Stimulated activated CD4-positive, alpha-beta T cell treated with anti-CD3 and anti-CD28 coated beads, Interleukin-15, amount 100 ng/mL, for 48 hours (primary cell): ENCODE measurements around the gene MTX3.

Experiments used
- DNase-seq, 2 donors: peaks; one replicate each; pipeline ENCODE4 v3.0.0-alpha.2; 2020; ENCODE audit warnings: low read depth in 2 of 2

Gene MTX3

GRCh38 chr5:79990598-79991507 lies at the start of gene MTX3:
TSS of gene MTX3 (minus strand) at chr5:79991262. CDS start at chr5:79991238, 24 bp downstream.
- DNase-seq: peak; percentile 82 to 87

GRCh38 chr5:80039650-80040049 lies 48.6 kb upstream of the MTX3 start:
- DNase-seq: no peak

GRCh38 chr5:80037366-80037765 lies 46.3 kb upstream of the MTX3 start:
- no peak for DNase-seq

- no peak for DNase-seq
These were observed 45.6 kb upstream of the MTX3 start for GRCh38 chr5:80036615-80037014.

GRCh38 chr5:80035839-80036238 lies 44.8 kb upstream of the MTX3 start:
- no peak for DNase-seq

- no peak for DNase-seq
These were observed 44.1 kb upstream of the MTX3 start, which contains the start of gene THBS4 for GRCh38 chr5:80034962-80035821. TSS of gene THBS4 (plus strand) at chr5:80035348. CDS start at chr5:80035538, 190 bp downstream.

GRCh38 chr5:80034559-80034958 lies 43.5 kb upstream of the MTX3 start:
- no peak for DNase-seq

GRCh38 chr5:80033513-80033912 lies 42.5 kb upstream of the MTX3 start:
- peak in 1 of 2 donors; percentile 7 for DNase-seq

- DNase-seq: no peak
These were observed 40.0 kb upstream of the MTX3 start for GRCh38 chr5:80031109-80031508.

- DNase-seq: no peak
These were observed 35.8 kb upstream of the MTX3 start for GRCh38 chr5:80026841-80027240.

- DNase-seq: no peak
These were observed 34.0 kb upstream of the MTX3 start for GRCh38 chr5:80025069-80025468.

GRCh38 chr5:80010754-80011392 lies 19.8 kb upstream of the MTX3 start:
- no peak for DNase-seq

- DNase-seq: no peak
These were observed 18.1 kb upstream of the MTX3 start for GRCh38 chr5:80008995-80009765.

- DNase-seq: no peak
These were observed 11.6 kb upstream of the MTX3 start for GRCh38 chr5:80002677-80003076.

GRCh38 chr5:79999722-80000121 lies 8.7 kb upstream of the MTX3 start:
- DNase-seq: no peak

GRCh38 chr5:79992891-79993657 lies 2.0 kb upstream of the MTX3 start:
- no peak for DNase-seq

GRCh38 chr5:79990205-79990597 lies 861 bp downstream of the MTX3 start:
- no peak for DNase-seq

GRCh38 chr5:79986260-79986659 lies 4.8 kb downstream of the MTX3 start:
- DNase-seq: no peak

GRCh38 chr5:79985288-79985687 lies 5.8 kb downstream of the MTX3 start:
- no peak for DNase-seq

GRCh38 chr5:79984363-79984762 lies 6.7 kb downstream of the MTX3 start:
- DNase-seq: no peak

- no peak for DNase-seq
These were observed 7.4 kb downstream of the MTX3 start for GRCh38 chr5:79983618-79984017.
